Mucosa of stomach (tissue), 1 donor: ENCODE data around the gene SCN3B.

ENCODE experiments used
- H3K27me3 ChIP-seq: one replicate; pipeline ENCODE4 v1.7.0; 2013; ENCODE audit warnings: mild to moderate bottlenecking, low read length; ENCODE audit not compliant: control insufficient read depth, insufficient read depth
- H3K36me3 ChIP-seq: one replicate; pipeline ENCODE4 v1.7.0; 2013; ENCODE audit warnings: low read length; ENCODE audit not compliant: control insufficient read depth, insufficient read depth
- H3K4me1 ChIP-seq: one replicate; pipeline ENCODE4 v1.7.0; 2013; ENCODE audit warnings: mild to moderate bottlenecking, low read length; ENCODE audit not compliant: control insufficient read depth, insufficient read depth
- H3K4me3 ChIP-seq: one replicate; pipeline ENCODE4 v1.7.0; 2013; ENCODE audit warnings: low read length
- H3K9ac ChIP-seq: one replicate; pipeline ENCODE4 v1.7.0; 2013; ENCODE audit warnings: mild to moderate bottlenecking, low read length, moderate library complexity
- H3K9me3 ChIP-seq: one replicate; pipeline ENCODE4 v1.7.0; 2013; ENCODE audit warnings: mild to moderate bottlenecking, low read length, moderate library complexity; ENCODE audit not compliant: control insufficient read depth
- donor health status: Pancreatic carcinoma.

SCN3B gene

GRCh38 chr11:123590296-123590912 lies 64.0 kb downstream of the SCN3B start:
- H3K9me3 ChIP-seq, result no peaks in the 10 kb centered on the region
- H3K4me3 ChIP-seq, result peak overlapping the region; percentile 48
- no peaks in the 10 kb centered on the region for H3K36me3 ChIP-seq
- peaks cover 60% of the 10 kb centered on the region for H3K4me1 ChIP-seq
- peak overlapping the region; percentile 75 for H3K9ac ChIP-seq
- no peaks in the 10 kb centered on the region for H3K27me3 ChIP-seq

- no peaks in the 10 kb centered on the region for H3K9me3 ChIP-seq
- H3K36me3 ChIP-seq, result no peaks in the 10 kb centered on the region
- H3K9ac ChIP-seq, result no peak overlapping the region
- no peaks in the 10 kb centered on the region for H3K27me3 ChIP-seq
- no peak overlapping the region for H3K4me3 ChIP-seq
- peaks cover 58% of the 10 kb centered on the region for H3K4me1 ChIP-seq
These were observed 65.6 kb downstream of the SCN3B start for GRCh38 chr11:123588864-123589262.

DNA sequence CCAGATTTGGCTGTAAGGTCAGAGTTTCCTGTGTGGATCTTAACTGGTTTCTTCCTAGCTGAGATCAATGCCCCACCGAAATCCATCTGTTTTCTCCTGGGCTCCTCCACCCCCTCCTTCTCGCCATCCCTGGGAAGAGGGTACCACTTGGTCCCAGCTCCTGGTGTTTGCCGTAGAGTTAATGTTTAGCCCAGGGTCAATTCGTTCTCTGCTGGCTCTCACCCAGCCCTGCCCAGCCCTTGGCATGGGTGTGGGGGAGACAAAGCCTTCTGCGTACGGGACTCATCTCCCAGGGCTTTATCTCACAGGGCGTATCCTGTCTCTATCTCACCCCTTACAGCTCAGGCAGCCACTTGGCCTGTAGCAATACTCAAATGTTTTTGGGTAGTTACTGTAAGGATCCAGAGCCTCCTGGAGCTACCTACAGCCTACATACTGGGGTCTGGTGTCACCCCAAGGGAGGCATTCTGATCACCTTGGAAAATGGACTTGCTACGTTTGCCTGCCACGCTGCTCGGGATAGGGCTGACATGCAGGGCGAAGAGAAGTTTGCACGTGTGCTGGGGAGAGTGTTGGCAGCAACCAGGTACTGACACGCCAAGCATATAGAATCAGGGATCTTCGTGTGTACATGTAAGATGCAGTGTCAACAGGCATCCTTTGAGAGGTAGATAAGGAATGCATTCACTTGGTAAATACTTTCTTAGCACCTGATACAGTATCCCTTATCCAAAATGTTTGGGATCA lies 66.1 kb downstream of the SCN3B start:
- Histone ChIP-seq H3K4me1 (peaks cover 57% of the 10 kb centered on the region), H3K4me3 (no peak overlapping the region), H3K9me3 (no peaks in the 10 kb centered on the region), H3K9ac (no peak overlapping the region), H3K27me3 (no peaks in the 10 kb centered on the region), H3K36me3 (no peaks in the 10 kb centered on the region)

- Histone ChIP-seq H3K4me3 (no peak overlapping the region), H3K27me3 (no peaks in the 10 kb centered on the region), H3K4me1 (peaks cover 57% of the 10 kb centered on the region), H3K9ac (peak overlapping the region; percentile 37), H3K9me3 (no peaks in the 10 kb centered on the region), H3K36me3 (no peaks in the 10 kb centered on the region)
These were observed 66.9 kb downstream of the SCN3B start for GRCh38 chr11:123587559-123587958.

DNA sequence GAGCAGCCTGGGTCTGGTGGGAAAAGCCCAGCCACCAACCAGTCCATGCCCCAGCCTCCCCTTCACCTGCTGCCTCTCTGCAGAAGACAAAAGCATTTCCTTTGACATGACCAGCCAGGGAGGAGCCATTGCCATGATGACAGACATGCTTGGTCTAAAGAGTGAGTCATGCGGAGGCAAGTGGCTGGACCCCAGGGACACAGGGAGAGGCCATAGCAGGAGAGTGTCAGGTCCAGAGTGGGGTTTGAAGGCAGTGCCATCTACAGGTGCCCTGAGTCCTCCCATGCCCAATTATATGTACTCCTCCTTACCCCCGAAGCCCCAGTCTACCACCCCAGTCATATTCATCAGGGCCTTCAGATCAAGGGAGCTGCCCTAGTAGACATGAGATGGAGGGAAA lies 67.4 kb downstream of the SCN3B start:
- H3K9me3 ChIP-seq, result no peaks in the 10 kb centered on the region
- H3K36me3 ChIP-seq, result no peaks in the 10 kb centered on the region
- no peak overlapping the region for H3K4me3 ChIP-seq
- H3K9ac ChIP-seq, result peak overlapping the region; percentile 37
- peaks cover 57% of the 10 kb centered on the region for H3K4me1 ChIP-seq
- no peaks in the 10 kb centered on the region for H3K27me3 ChIP-seq

DNA sequence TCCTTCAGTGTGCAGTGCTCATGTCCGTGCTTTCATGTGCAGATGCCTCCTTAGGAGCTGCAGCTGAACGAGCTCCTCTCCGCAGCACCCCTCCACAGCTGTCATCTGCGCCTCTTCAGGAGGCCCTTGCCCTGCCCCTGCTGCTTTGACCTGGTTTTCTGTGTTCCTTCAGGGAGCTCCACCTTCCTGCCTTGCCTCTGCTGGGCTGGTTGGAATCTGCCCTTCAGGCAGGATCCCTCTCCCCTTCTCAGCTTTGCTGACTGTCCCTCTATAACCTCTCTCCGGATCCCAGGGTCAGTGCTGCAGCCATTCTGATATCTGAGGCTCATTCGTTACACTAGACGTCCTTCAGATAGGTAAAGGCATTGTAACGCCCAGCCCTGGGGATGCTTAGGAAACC lies 67.9 kb downstream of the SCN3B start:
- Histone ChIP-seq H3K9ac (no peak overlapping the region), H3K4me3 (no peak overlapping the region), H3K36me3 (no peaks in the 10 kb centered on the region), H3K9me3 (no peaks in the 10 kb centered on the region), H3K27me3 (no peaks in the 10 kb centered on the region), H3K4me1 (peaks cover 57% of the 10 kb centered on the region)

DNA sequence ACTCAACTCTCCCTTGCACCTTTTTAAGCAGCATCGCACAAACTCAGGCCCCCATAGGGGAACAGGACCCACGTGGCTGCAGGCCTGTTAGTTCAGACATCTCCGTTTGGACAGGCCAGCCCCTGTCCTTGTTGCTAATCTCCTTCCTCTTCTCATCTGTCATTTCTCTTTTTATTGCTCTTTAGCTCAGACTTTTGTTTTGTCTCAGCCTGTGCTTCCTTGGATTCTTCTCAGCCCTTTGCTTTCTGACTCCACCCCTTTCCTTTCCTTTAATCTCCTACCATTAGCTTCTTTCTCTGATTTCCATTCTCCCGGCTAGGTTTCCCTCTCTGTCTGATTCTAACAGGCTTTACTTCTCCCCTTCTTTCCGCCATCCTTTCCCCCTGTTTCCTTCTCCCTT lies 68.7 kb downstream of the SCN3B start:
- no peak overlapping the region for H3K4me3 ChIP-seq
- no peaks in the 10 kb centered on the region for H3K9me3 ChIP-seq
- H3K36me3 ChIP-seq, result no peaks in the 10 kb centered on the region
- H3K9ac ChIP-seq, result no peak overlapping the region
- no peaks in the 10 kb centered on the region for H3K27me3 ChIP-seq
- H3K4me1 ChIP-seq, result peaks cover 65% of the 10 kb centered on the region

GRCh38 chr11:123585206-123585605 lies 69.2 kb downstream of the SCN3B start:
- H3K27me3 ChIP-seq, result no peaks in the 10 kb centered on the region
- no peaks in the 10 kb centered on the region for H3K9me3 ChIP-seq
- peak overlapping the region; percentile 22 for H3K9ac ChIP-seq
- H3K4me3 ChIP-seq, result no peak overlapping the region
- H3K4me1 ChIP-seq, result peaks cover 67% of the 10 kb centered on the region
- no peaks in the 10 kb centered on the region for H3K36me3 ChIP-seq

DNA sequence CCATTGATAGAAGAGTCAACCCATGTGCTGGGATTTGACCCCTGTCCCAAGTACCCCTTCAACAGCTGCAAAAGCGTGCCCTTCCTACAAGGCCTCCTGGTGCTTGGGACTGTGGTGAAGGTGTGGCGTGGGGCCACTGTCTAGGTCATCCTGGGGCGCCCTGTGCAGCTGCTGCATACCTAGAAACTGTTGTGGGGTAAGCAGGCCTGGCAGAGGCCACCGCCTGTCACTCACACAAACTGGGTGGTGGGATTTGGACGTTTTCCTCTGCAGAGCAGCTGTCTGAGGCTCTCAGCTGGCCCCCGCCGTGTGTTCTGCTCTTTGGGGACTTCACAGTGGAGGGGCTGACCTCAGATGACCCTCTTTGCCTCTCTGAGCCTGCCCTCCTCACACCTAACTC lies 69.7 kb downstream of the SCN3B start:
- Histone ChIP-seq H3K27me3 (no peaks in the 10 kb centered on the region), H3K9ac (peak overlapping the region; percentile 22), H3K4me3 (no peak overlapping the region), H3K4me1 (peaks cover 64% of the 10 kb centered on the region), H3K36me3 (no peaks in the 10 kb centered on the region), H3K9me3 (no peaks in the 10 kb centered on the region)

DNA sequence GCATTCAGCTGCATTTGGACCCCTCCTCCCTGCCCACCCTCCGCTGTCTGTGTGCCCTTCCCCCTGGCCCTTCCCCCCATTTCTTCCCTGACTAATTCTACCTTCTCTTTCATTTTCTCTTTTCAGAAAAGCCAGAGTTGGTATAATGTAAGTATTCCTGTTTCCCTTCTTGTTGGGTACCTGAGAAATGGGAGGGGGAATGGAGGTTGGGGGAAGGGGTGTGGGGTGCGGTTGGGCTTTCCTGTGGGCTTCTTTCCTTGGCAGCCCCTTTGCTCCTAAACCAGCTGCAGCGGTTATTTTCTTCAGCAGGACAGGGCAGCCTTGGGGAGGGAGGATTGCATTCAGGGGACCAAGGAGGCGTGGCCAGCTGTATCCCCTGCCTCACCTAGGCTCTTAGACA lies 70.2 kb downstream of the SCN3B start:
- H3K9ac ChIP-seq, result no peak overlapping the region
- H3K9me3 ChIP-seq, result no peaks in the 10 kb centered on the region
- H3K36me3 ChIP-seq, result no peaks in the 10 kb centered on the region
- H3K4me3 ChIP-seq, result no peak overlapping the region
- H3K27me3 ChIP-seq, result no peaks in the 10 kb centered on the region
- peaks cover 61% of the 10 kb centered on the region for H3K4me1 ChIP-seq

- no peaks in the 10 kb centered on the region for H3K9me3 ChIP-seq
- no peak overlapping the region for H3K4me3 ChIP-seq
- H3K36me3 ChIP-seq, result no peaks in the 10 kb centered on the region
- H3K27me3 ChIP-seq, result no peaks in the 10 kb centered on the region
- H3K9ac ChIP-seq, result no peak overlapping the region
- H3K4me1 ChIP-seq, result peaks cover 61% of the 10 kb centered on the region
These were observed 71.4 kb downstream of the SCN3B start for GRCh38 chr11:123582992-123583504.

- Histone ChIP-seq H3K9me3 (no peaks in the 10 kb centered on the region), H3K4me3 (no peak overlapping the region), H3K4me1 (peaks cover 51% of the 10 kb centered on the region), H3K9ac (no peak overlapping the region), H3K27me3 (peaks cover under 1% of the 10 kb centered on the region), H3K36me3 (no peaks in the 10 kb centered on the region)
These were observed 72.6 kb downstream of the SCN3B start for GRCh38 chr11:123581651-123582399.
